ENCODE results near the gene PKLR. TPM values are rescaled to one million over a fixed set of nuclear protein-coding genes. Genes with fewer than 3 reads are reported as not detected.

The PKLR gene
- polyA plus RNA-seq, 1 of the 3 experiments (the other 2 are of a cell fraction): not detected

- TF ChIP-seq CTCF (IDR thresholded peaks at IDR 0.05): 0 out of 2 replicates have a peak, but pooled peaks have one; percentile 1
- peak; percentile 97 for TF ChIP-seq USF1 (IDR thresholded peaks at IDR 0.05; ENCODE audit: borderline replicate concordance, low read depth)
- peak; percentile 98 for TF ChIP-seq CHD2 (IDR thresholded peaks at IDR 0.05; ENCODE audit: low read length, partially characterized antibody)
- TF ChIP-seq NFIC (IDR thresholded peaks at IDR 0.05; ENCODE audit: borderline replicate concordance): no peak
- TF ChIP-seq MXI1 (IDR thresholded peaks at IDR 0.05; ENCODE audit: low read depth, low read length): peak; percentile 83
- peak; percentile 91 for TF ChIP-seq ZBTB33 (IDR thresholded peaks at IDR 0.05; ENCODE audit: borderline replicate concordance, low read depth)
- peak; percentile 93 for TF ChIP-seq SIN3A (IDR thresholded peaks at IDR 0.05; ENCODE audit: borderline replicate concordance, low read depth, low read length)
- TF ChIP-seq MAX (IDR thresholded peaks at IDR 0.05; ENCODE audit: low read depth): peak; percentile 71
These were observed 39.2 kb downstream of the PKLR start, which contains the start of gene SCAMP3 (continued) for GRCh38 chr1:155261852-155262673.

- no peaks in the 10 kb centered on the region for H4K20me1 ChIP-seq (ENCODE audit: insufficient read depth)
- peak overlapping the region; percentile 75 to 92; a peak in 3 of 4 replicates for H3K27ac ChIP-seq (ENCODE audit: low read depth in 2 of 2, low read length in 1 of 2)
- peak overlapping the region; percentile 96 for H3K4me2 ChIP-seq
- peak overlapping the region; percentile 93 to 94 for H3K4me3 ChIP-seq (ENCODE audit: low read depth in 2 of 2, low read length in 1 of 2)
- H3K36me3 ChIP-seq (replicated peaks in 1 of 2; ENCODE audit: control insufficient read depth in 1 of 2, insufficient read depth in 2 of 2, low read length in 1 of 2): peaks cover 29 to 57% of the 10 kb centered on the region in 2 experiments
- peak overlapping the region; percentile 39; the same call in 1 of the 2 replicates for H2AFZ ChIP-seq (ENCODE audit: low read depth)
- H3K9me3 ChIP-seq: no peaks in the 10 kb centered on the region
- no peaks in the 10 kb centered on the region for H3K9me2 ChIP-seq
- H3K27me3 ChIP-seq (ENCODE audit: insufficient read depth): no peaks in the 10 kb centered on the region
- 0 out of 2 replicates have a peak, but pooled peaks have one; percentile 11 for TF ChIP-seq RAD21 (IDR thresholded peaks at IDR 0.05; ENCODE audit: low read length)
- no peak for TF ChIP-seq FOXM1 (IDR thresholded peaks at IDR 0.05; ENCODE audit: low read depth)
- TF ChIP-seq CTCF (IDR thresholded peaks at IDR 0.05): peak; percentile 20; the same call in 1 of the 2 replicates
- no peak for TF ChIP-seq JUND (IDR thresholded peaks at IDR 0.05)
- peaks cover 21% of the 10 kb centered on the region for H3K79me2 ChIP-seq (ENCODE audit: insufficient read depth)
- peaks cover 65% of the 10 kb centered on the region for H3F3A ChIP-seq (replicated peaks; ENCODE audit: insufficient read depth)
- CTCF ChIA-PET: interaction anchor here (0.8 to 4.4 kb wide), 8 partner anchors 10 to 90 kb away, joined by 3 to 66 read pairs (median 4); partner anchors contain the start of genes CLK2 and TRIM46
- peak overlapping the region; percentile 84 for H3K9ac ChIP-seq
- WGBS (ENCODE audit: low lambda C conversion rate): 0% methylated on average over 7 of the region's 9 CpGs
- no peak for DNase-seq
- H3K4me1 ChIP-seq (ENCODE audit: control insufficient read depth in 1 of 2, insufficient read depth in 2 of 2, low read depth in 1 of 2, low read length in 1 of 2): peaks cover 0 to 15% of the 10 kb centered on the region in 2 experiments; a peak in 2 of 4 replicates
- POLR2A ChIA-PET: interaction anchor here (1.0 to 1.7 kb wide), 9 partner anchors 10 to 65 kb away, joined by 3 to 13 read pairs (median 4); partner anchors contain the start of genes CLK2, FDPS, HCN3 and RUSC1
These were observed 39.8 kb downstream of the PKLR start for GRCh38 chr1:155261493-155261851.
